ENCODE results near the gene TMEM151A.
"Not testable (repeated sequence)": the region's sequence is repeated elsewhere in the genome, so short reads cannot be mapped to it uniquely, and the experiment has no call there.

The TMEM151A gene

DNA sequence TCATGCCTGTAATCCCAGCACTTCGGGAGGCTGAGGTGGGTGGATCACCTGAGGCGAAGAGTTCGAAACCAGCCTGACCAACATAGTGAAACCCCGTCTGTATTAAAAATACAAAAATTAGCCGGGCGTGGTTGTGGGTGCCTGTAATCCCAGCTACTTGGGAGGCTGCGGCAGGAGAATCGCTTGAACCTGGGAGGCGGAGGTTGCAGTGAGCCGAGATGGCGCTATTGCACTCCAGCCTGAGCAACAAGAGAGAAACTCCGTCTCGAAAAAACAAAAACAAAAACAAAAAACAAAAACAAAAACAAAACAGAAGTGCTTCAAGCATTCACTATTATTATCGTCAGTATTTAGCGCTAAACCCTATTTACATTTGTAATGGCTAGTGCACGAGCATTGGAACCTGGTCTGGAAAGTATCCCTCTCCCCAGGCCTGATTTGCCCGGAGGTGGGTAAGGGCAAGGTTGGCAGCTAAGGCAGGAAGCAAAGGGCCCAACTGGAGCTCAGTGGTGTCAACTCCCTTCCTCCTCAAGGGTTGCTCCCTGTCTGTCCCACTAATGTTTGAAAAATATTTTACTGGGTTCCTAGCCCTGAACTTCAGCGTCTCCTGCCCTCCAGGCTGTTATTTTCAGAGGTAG, 19.2 kb downstream of the TMEM151A start:
- not testable (repeated sequence) for DNase-seq

- no peak for DNase-seq
These were observed 19.8 kb downstream of the TMEM151A start for GRCh38 chr11:66311470-66311964.

DNA sequence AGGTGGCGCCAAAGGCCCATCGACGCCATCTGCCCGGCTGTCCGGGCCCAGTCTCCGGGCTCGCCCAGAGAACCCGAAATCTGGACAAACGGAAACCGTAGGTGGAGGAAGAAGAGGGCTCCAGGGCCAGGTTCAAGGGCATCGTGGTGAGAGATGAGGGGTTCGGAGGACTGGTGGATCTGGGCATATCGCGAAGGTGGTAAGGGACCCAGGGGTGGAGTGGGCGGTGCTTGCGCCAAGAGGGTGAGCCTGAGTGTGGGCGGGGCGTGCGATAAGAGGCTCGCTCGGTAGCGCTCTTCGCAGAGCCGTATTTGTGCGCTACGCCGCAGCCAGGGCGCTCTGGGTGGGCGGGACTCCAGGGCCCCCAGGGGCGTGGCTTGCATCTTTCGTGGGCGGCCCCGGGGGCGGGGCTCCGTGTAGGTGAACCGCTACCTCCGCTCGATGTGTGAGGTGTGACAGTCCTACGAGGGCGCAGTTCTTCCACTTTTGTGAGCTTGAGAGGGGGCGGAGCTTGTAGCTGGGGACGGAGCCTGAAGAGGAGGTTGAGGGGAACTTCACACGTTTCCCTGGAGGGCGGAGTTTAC, 20.4 kb downstream of the TMEM151A start:
- no peak for DNase-seq

DNA sequence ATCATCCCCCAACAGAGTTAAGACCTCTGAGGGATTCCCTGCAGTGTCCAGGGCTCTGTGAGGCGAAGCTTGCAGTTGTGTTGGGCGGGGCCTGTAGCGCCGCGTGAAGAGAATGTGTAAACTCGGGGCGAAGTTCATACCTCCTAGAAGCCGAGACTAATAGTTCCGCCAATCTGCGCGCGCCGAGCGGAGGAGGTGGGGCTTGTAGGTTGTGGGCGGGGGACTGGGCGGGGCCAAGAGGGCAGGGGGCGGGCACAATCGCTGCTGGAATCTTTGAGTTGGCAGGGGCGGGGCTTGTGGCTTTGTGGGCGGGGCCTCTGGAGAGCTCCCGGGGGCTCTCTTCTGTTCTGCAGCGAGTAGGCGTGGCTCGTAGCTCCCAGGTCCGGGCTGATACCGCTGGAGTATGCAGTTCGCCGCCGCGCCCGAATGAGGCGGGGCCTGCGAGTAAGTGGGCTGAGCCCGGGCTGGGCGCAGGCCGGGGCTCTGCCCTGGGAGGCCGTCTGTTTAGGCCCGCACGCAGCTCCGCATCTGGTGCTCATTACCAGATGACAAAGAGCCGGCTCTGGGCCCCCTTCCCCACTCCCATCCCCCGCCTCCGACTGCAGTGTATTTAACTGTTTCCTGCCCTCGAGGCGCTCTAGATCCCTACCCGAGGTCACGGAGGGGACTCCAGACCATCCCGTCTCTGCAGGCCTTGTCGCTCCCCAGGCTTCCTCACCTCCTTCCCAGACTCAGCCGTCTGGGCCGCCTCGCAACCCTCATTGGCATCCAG, 21.0 kb downstream of the TMEM151A start:
- DNase-seq: no peak

- DNase-seq: no peak
These were observed 21.9 kb downstream of the TMEM151A start for GRCh38 chr11:66313321-66314185.

DNA sequence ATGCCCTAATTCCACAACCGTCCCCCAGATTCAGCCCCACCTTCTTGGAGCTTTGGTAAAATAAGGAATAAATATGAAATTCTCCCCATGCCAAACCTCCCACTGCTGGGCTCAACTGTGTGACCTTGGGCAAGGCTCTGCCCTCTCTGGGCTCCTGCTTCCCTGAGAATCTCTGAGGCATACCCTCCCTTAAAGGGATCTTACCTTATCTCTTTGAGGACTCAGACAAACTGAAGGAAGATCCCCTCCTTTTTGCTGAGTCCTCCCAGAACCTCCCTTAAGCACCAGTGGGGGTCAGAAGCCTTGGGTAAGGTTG, 22.4 kb downstream of the TMEM151A start:
- no peak for DNase-seq

GRCh38 chr11:66314561-66315497, 23.1 kb downstream of the TMEM151A start:
- no peak for DNase-seq

DNA sequence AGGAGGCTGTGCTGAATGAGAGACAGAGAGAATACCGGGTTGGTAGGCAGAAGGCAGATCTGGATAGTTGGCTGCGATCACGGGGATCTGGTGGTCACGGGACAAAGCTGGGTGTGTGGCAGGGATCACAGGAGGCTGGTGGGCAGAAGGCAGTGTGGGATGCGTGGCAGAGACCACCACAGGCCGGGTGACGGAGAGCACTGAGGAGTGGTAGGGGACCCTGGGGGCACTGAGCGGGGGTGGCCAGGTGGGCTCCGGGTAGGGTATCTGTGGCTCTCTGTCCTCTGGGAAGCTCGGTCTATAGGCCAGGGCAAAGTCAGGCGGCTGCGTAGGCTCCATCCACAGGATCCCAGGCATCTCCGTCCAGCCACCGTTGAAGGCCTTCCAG, 23.8 kb downstream of the TMEM151A start:
- DNase-seq: no peak

DNA sequence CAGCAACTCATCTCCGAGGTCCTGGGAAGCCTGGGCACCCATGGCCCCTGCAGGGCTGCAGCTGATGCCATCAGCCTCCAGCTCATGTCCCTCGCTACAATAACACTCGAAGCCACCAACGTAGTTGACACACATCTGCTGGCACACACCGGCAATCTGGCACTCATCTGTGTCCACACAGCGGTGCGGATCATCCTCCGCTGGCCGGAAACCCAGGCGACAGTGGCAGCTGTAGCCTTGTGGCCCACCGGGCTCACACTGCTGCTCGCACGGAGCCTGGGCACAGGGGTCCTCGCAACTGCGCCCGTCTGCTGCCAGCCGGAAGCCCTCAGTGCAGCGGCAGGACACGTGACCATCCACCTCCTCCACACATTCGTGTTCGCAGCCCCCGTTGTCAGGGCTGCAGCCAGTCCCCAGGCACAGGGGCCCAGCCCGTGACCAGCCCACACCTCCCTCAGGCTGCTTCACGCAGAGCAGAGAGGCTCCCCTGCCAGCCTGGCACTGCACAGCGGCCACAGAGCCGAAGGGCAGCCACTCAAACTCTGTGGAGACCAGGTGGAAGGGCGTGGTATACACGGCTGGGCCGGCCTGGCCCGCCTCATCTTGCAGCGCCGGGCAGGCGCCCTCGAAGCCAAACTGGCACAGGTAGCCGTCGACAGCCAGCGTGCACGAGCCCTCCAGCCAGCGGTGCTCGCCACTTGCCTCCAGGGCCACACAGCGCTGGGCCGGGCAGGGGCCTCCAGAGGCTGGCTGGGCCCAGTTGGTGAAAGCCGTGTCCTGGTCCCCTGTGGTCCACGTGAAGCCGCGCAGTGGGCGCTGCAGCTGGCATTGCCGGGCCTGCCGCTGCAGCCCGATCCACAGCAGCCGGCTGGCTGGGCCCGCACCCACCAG, 24.5 kb downstream of the TMEM151A start:
- DNase-seq: no peak

DNA sequence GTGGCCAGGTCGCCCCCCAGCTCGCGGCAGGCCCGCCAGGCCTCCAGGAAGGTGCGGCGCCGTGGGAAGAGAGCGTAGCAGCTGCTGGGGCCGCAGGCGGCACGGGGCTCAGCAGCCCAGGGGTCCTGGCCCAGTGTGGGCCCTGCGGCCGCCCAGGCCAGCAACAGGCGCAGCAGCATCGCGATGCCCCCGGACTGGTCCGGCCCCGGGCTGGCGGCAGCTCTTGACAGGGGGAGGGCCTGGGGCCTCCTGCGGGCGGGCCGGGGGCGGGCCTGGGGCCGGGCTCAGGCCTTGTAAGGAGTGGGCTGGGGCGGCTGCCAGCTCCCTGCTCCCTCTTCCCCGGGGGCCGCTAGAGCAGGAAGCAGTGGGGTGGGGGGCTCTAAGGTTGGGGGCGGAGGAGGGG, 25.2 kb downstream of the TMEM151A start, which contains the start of gene CD248:
Gene CD248, minus strand, starts transcription at position 196 of the 403 bp plus-strand sequence. Its CDS starts 17 bp downstream, at position 179.
- DNase-seq: no peak

GRCh38 chr11:66317322-66317722, 25.6 kb downstream of the TMEM151A start:
- DNase-seq: no peak

GRCh38 chr11:66317723-66318599, 26.3 kb downstream of the TMEM151A start:
- DNase-seq: no peak

DNA sequence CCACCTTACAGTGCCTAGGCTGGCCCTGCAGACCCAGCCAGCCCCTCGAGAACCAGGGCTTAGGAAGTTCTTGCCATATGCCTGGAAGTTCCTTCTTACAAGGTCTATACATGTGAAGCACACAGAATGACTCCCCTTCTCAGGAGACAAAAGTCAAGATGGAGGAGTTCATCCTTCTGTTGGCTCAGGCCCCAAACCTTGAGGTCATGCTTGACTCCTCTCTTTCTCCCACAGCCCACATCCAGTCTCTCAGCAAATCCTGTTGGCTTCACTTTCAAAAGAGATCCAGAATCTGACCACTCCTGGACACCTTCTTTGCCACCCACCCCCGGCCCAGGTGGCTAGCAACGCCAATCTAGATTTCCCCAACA, 26.9 kb downstream of the TMEM151A start:
- no peak for DNase-seq

GRCh38 chr11:66320289-66320688, 28.6 kb downstream of the TMEM151A start:
- not testable (repeated sequence) for DNase-seq

- not testable (repeated sequence) for DNase-seq
These were observed 29.1 kb downstream of the TMEM151A start for GRCh38 chr11:66320748-66321147.

GRCh38 chr11:66321606-66322005, 29.9 kb downstream of the TMEM151A start:
- DNase-seq: no peak

DNA sequence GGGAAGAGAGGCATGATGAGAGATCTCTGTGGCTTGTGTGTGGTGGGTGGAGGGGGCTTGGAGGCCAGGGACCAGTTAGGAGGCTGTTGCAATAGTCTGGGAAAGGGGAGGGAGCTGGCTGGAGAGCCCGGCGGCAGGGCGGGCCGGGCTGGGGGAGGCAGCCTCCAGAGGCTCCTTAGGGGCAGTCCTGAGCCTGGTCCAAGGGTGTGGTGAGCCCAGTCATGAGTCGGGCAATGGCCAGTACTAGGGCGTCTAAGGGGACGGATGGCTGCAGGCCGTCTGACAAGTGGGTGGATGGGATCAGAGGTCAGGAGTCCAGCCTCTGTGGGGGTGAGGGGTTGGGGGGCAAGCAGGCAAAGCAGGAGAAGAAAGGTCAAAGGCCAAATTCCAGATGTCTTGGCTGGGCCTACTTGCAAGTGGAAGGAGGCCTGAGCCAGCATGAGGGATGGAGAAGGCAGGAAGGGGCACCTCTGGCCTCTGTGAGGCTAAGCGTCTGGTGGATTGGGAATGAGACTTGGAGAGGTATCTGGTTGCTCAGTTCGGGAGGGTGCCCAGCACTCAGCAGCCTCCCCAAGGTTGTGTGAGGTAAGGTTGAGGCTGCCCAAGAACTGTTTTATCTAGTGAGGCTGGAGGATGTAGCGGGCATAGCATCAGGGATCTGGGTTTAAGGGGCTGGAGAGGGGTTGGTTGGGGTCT, 31.2 kb downstream of the TMEM151A start:
- no peak for DNase-seq

- no peak for DNase-seq
These were observed 32.0 kb downstream of the TMEM151A start for GRCh38 chr11:66323684-66324083.

DNA sequence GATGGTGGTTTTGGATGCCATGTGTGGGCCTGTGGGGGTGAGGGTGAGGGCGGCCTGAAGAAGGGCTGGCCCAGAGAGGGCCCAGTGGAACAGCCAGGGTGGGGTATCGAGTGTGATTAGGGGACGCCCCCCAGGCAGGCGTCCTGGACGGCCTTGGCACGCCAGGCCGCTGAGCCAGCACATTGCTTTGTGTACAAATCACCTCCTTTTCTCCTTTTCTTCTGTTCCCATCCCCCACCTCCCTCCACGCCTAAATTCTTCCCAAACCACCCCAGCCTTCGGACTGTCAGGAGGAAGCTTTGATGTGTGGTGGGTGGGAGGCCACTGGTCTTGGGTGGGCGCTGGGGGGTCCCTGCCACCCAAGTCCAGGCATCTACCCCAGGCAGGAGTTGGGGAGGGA, 33.0 kb downstream of the TMEM151A start:
- no peak for DNase-seq

Measured in cortex of kidney (tissue), 1 donor.